NCI-H146 treated with DMSO at 0.1 percent for 48 hours (cell line): ENCODE measurements around the gene AMIGO1.

ENCODE experiments used
- DNase-seq: peaks from one replicate; lab custom pipeline; 2025; ENCODE audit not compliant: unreplicated experiment; lab: John Stamatoyannopoulos, UW

AMIGO1 gene

GRCh38 chr1:109532365-109533136 is 23.0 kb upstream of the AMIGO1 start:
- peak; percentile 57 for DNase-seq

- DNase-seq: no peak
Observed at GRCh38 chr1:109531826-109532364, 22.4 kb upstream of the AMIGO1 start.

GRCh38 chr1:109531380-109531779 is 21.9 kb upstream of the AMIGO1 start:
- no peak for DNase-seq

- DNase-seq: no peak
Observed at GRCh38 chr1:109530457-109531087, 21.0 kb upstream of the AMIGO1 start.

GRCh38 chr1:109529881-109530456 is 20.4 kb upstream of the AMIGO1 start:
- no peak for DNase-seq

- DNase-seq: no peak
Observed at GRCh38 chr1:109528712-109529111, 19.2 kb upstream of the AMIGO1 start.

GRCh38 chr1:109527846-109528695 is 18.5 kb upstream of the AMIGO1 start:
- no peak for DNase-seq

GRCh38 chr1:109527098-109527811 is 17.7 kb upstream of the AMIGO1 start:
- no peak for DNase-seq

GRCh38 chr1:109523706-109524105 is 14.2 kb upstream of the AMIGO1 start:
- no peak for DNase-seq

- DNase-seq: no peak
Observed at GRCh38 chr1:109522026-109522425, 12.5 kb upstream of the AMIGO1 start.

- DNase-seq: no peak
Observed at GRCh38 chr1:109521002-109521951, 11.8 kb upstream of the AMIGO1 start.

GRCh38 chr1:109517337-109517736 is 7.8 kb upstream of the AMIGO1 start:
- DNase-seq: no peak

- no peak for DNase-seq
Observed at GRCh38 chr1:109516872-109517271, 7.3 kb upstream of the AMIGO1 start.

- no peak for DNase-seq
Observed at GRCh38 chr1:109514846-109515245, 5.3 kb upstream of the AMIGO1 start.

- DNase-seq: peak; percentile 47
Observed at GRCh38 chr1:109513110-109513710, 3.7 kb upstream of the AMIGO1 start.

- no peak for DNase-seq
Observed at GRCh38 chr1:109508873-109509175, 703 bp downstream of the AMIGO1 start.

GRCh38 chr1:109508001-109508872 is 1.3 kb downstream of the AMIGO1 start:
- DNase-seq: no peak

- no peak for DNase-seq
Observed at GRCh38 chr1:109504974-109505373, 4.6 kb downstream of the AMIGO1 start.
